Heart left ventricle (tissue), 16 donors: ENCODE results near the gene FUZ. TPM values are rescaled to one million over a fixed set of nuclear protein-coding genes. Genes with fewer than 3 reads are reported as not detected.
A peak's percentile ranks its signal among the peaks of the same experiment; 100 is the strongest.

ENCODE experiments used
- ATAC-seq, 4 donors: fragments of 200-7000 bp; cut with Tn5 transposase; one replicate each; pipeline ENCODE4 v1.9.1; 2020 to 2022; ENCODE audit warnings: moderate library complexity in 4 of 4, mild to moderate bottlenecking in 3 of 4, moderate number of reproducible peaks in 1 of 4
- DNase-seq, 5 donors: peaks; one replicate each; pipeline ENCODE4 v3.0.0-alpha.2; 2020
- H3K27ac ChIP-seq, 12 donors: fragments of 200-600 bp; sonication (generic) in 4 of 12; one replicate each; pipeline versions ENCODE4 v1.5.0 to v1.8.0; 2016 to 2022; ENCODE audit warnings: mild to moderate bottlenecking in 2 of 12
- H3K27me3 ChIP-seq, 9 donors: fragments of 200-600 bp; sonication (generic) in 2 of 9; one replicate each; pipeline versions ENCODE4 v1.5.1 to v1.8.0; 2016 to 2022; ENCODE audit warnings: mild to moderate bottlenecking in 3 of 9
- H3K36me3 ChIP-seq, 9 donors: fragments of 200-600 bp; sonication (generic) in 2 of 9; one replicate each; pipeline versions ENCODE4 v1.5.0 to v1.8.0; 2018 to 2022; ENCODE audit warnings: mild to moderate bottlenecking in 2 of 9
- H3K4me1 ChIP-seq, 12 donors: fragments of 200-600 bp; sonication (generic) in 4 of 12; one replicate each; pipeline versions ENCODE4 v1.5.0 to v1.8.0; 2016 to 2022; ENCODE audit warnings: mild to moderate bottlenecking in 3 of 12
- H3K4me3 ChIP-seq, 12 donors: fragments of 200-600 bp; sonication (generic) in 4 of 12; one replicate each; pipeline versions ENCODE4 v1.5.0 to v1.8.0; 2017 to 2022; ENCODE audit warnings: mild to moderate bottlenecking in 9 of 12, moderate library complexity in 4 of 12
- H3K9me3 ChIP-seq, 12 donors: fragments of 200-600 bp; sonication (generic) in 4 of 12; one replicate each; pipeline versions ENCODE4 v1.5.0 to v1.8.0; 2016 to 2022; ENCODE audit warnings: mild to moderate bottlenecking in 1 of 12
- CTCF ChIP-seq, 12 donors: fragments of 200-600 bp; sonication (generic) in 4 of 12; IDR thresholded peaks; one replicate each; pipeline versions ENCODE4 v1.5.0 to v1.8.0; 2018 to 2022; ENCODE audit warnings: antibody characterized with exemption in 12 of 12, mild to moderate bottlenecking in 5 of 12
- POLR2A ChIP-seq, 2 donors: fragments of 450-650 bp; IDR thresholded peaks; one replicate each; pipeline ENCODE4 v1.6.1; 2017; ENCODE audit warnings: antibody characterized with exemption in 2 of 2, mild to moderate bottlenecking in 2 of 2, moderate library complexity in 2 of 2
- WGBS, 4 donors: extraction: QIAGEN DNeasy Blood & Tissue Kit in 2 of 4; methylation state at CpG; one replicate each; pipeline versions ENCODE4 v1.1.5 to v1.1.7; 2013 to 2018; 5-methylcytosine and 5-hydroxymethylcytosine counted together
- intact Hi-C, 10 donors: fragments of 100-400 bp; cut with DNase I; formaldehyde crosslinking; loops; one replicate each; pipeline versions ENCODE4 v1.11.1 to v1.14.2; 2022
- polyA plus RNA-seq, 2 donors: library from polyadenylated mRNA; stranded (reverse); fragments of 200-250 nt; gene quantifications; one replicate each; pipeline ENCODE4 v1.2.3, GENCODE V29; 2013
- total RNA-seq, 9 donors: library from RNA; depleted of rRNA in 2 of 9; stranded (reverse); fragments of >200 nt in 2 of 9; fragmentation: NEBNext Ultra II Directional in 3 of 9; extraction: Animal tissue kit (Norgen Biotek cat#: 25700) in 3 of 9; gene quantifications; one replicate each; pipeline versions ENCODE4 v1.1.0 to v1.2.4, GENCODE V29; 2016 to 2023
- donor health status: ischemic (EF 13 %, LVEDD 7.1; RV severe dilation, severe dysfunction).
- donor health status: healthy with polysubstance abuse.
- donor health status: DM: no; HTN: yes; CAD: no.
- donor health status: DM: no; HTN: no; CAD: no.
- donor health status: ischemic (EF 25% LVEDD 6.9; RV normal size, moderate dysfunction).
- donor health status: ischemic (EF 25% LVEDD 5.7; RV mildly dilated, moderate dysfunction).
- donor health status: healthy.
- donor health status: DM: yes; HTN: yes; CAD: no.
- donor health status: ischemic (EF 35%, LVEDD 5.7; RV mildly dilated, moderate dysfunction).
- donor health status: nonischemic (EF 11% LVEDD 7.7; RV severe dilation, severe dysfunction).
- donor health status: DM: yes; HTN: yes; CAD: no.
- donor health status: PGD.
- donor health status: ischemic (EF 29% LVEDD 5.4; RV normal size, mild dysfunction).
- donor health status: nonischemic (EF 23%, LVEDD 6.1; RV moderate dilation, normal function).

The FUZ gene
- total and polyA plus RNA-seq, 11 donors, result 12.7 to 29.1 (median 16.2) TPM

- TF ChIP-seq POLR2A (IDR thresholded peaks at IDR 0.05), result no peak
- no peak for TF ChIP-seq CTCF (IDR thresholded peaks at IDR 0.05)
- no peaks in the 10 kb centered on the region for H3K27me3 ChIP-seq
- no peaks in the 10 kb centered on the region for H3K9me3 ChIP-seq
- H3K4me1 ChIP-seq, result peaks cover 0 to 24% (median 4%) of the 10 kb centered on the region in 12 donors
- no peak overlapping the region for H3K4me3 ChIP-seq
- DNase-seq, result peak in 1 of 5 donors; percentile 58
- 84 to 87% (median 86%) methylated on average over 17 to 22 of the region's 22 CpGs for WGBS, 4 donors
- peaks cover 0 to 98% (median 90%) of the 10 kb centered on the region in 9 donors for H3K36me3 ChIP-seq
- intact Hi-C loops, result loop anchor here in 3 of 10 donors (5.0 to 10.0 kb wide), 2 partner anchors 38 to 185 kb away; partner anchors contain the start of gene PRMT1 (in 1 of the 3)
- no peak overlapping the region for H3K27ac ChIP-seq
- ATAC-seq, result no peak
These were observed 46.7 kb upstream of the FUZ start for GRCh38 chr19:49859682-49860335.

GRCh38 chr19:49858088-49858985, 45.2 kb upstream of the FUZ start:
- intact Hi-C loops, result loop anchor here in 2 of 10 donors (5.0 kb wide), 1 partner anchor 36 kb away; no protein-coding TSS in a partner anchor
- no peaks in the 10 kb centered on the region for H3K27me3 ChIP-seq
- ATAC-seq, result peak in 1 of 4 donors; percentile 1
- no peak for TF ChIP-seq CTCF (IDR thresholded peaks at IDR 0.05)
- TF ChIP-seq POLR2A (IDR thresholded peaks at IDR 0.05), result no peak
- H3K27ac ChIP-seq, result no peak overlapping the region
- 83 to 88% (median 87%) methylated on average over 24 to 37 of the region's 37 CpGs for WGBS, 4 donors
- peaks cover 0 to 88% (median 80%) of the 10 kb centered on the region in 9 donors for H3K36me3 ChIP-seq
- H3K4me1 ChIP-seq, result peaks cover 0 to 29% (median 6%) of the 10 kb centered on the region in 12 donors
- H3K4me3 ChIP-seq, result no peak overlapping the region
- no peaks in the 10 kb centered on the region for H3K9me3 ChIP-seq
- peak in 1 of 5 donors; percentile 22 for DNase-seq

GRCh38 chr19:49857838-49858087, 44.7 kb upstream of the FUZ start:
- WGBS, 4 donors, result 62 to 87% (median 85%) methylated on average over 2 to 5 of the region's 5 CpGs; no CpG with 5 or more reads in 1 of the 4 donors
- no peaks in the 10 kb centered on the region for H3K27me3 ChIP-seq
- no peak overlapping the region for H3K27ac ChIP-seq
- no peak overlapping the region for H3K4me3 ChIP-seq
- TF ChIP-seq POLR2A (IDR thresholded peaks at IDR 0.05), result no peak
- no peak for TF ChIP-seq CTCF (IDR thresholded peaks at IDR 0.05)
- peaks cover 0 to 34% (median 10%) of the 10 kb centered on the region in 12 donors for H3K4me1 ChIP-seq
- intact Hi-C loops, result loop anchor here in 2 of 10 donors (5.0 kb wide), 1 partner anchor 35 kb away; no protein-coding TSS in a partner anchor
- ATAC-seq, result no peak
- peak in 1 of 5 donors; percentile 22 for DNase-seq
- H3K9me3 ChIP-seq, result no peaks in the 10 kb centered on the region
- H3K36me3 ChIP-seq, result peaks cover 0 to 82% (median 75%) of the 10 kb centered on the region in 9 donors
